LoVo (cell line): ENCODE measurements around the gene PARD3.
"Not testable (repeated sequence)": the region's sequence is repeated elsewhere in the genome, so short reads cannot be mapped to it uniquely, and the experiment has no call there.

ENCODE experiments used
- DNase-seq: peaks from one replicate; pipeline ENCODE4 v3.0.0-alpha.2; 2016; ENCODE audit warnings: low spot score

The PARD3 gene

DNA sequence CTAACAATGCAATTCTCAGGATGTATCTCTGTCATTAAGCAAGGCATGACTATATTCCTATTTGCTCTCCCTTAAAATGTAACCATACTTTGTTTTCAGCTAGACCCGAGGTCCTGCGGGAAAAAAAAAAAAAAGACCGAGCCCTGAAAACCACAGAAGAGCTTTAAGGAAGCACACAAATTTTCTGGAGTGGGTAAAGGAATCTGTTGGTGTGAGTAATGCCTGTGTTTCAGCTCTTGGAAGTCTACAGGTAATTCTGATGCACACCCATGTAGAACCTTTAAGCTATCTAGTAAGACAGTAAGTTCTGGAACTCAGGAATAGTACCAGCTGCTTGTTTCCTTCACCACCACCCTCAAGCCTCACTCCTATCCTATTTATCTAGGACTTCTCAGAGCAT, 351.1 kb downstream of the PARD3 start:
- DNase-seq = no peak

- DNase-seq = no peak
These were observed 352.1 kb downstream of the PARD3 start for GRCh38 chr10:34462993-34463392.

DNA sequence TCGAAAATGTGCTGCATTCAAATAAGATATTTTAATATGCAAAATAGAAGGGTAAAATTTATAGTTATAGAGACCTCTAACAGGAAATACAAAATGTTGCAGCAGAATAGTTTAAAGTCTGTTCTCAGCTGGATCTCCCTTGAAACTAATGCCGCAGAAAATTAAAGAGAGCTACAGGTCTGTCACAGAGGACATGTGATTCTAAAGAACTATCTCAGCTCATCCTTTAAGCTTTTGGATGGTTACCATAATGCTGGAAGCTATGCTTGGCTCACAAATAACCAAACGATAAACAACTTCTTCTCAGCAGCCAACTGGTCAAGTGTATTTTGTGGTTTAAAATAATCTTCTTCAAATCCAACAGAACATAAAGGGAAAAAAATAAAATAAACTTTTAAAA, 353.0 kb downstream of the PARD3 start:
- DNase-seq = no peak

- DNase-seq = no peak
These were observed 360.4 kb downstream of the PARD3 start for GRCh38 chr10:34454590-34455261.

- no peak for DNase-seq
These were observed 365.3 kb downstream of the PARD3 start for GRCh38 chr10:34449836-34450235.

- DNase-seq = no peak
These were observed 369.0 kb downstream of the PARD3 start for GRCh38 chr10:34446049-34446448.

DNA sequence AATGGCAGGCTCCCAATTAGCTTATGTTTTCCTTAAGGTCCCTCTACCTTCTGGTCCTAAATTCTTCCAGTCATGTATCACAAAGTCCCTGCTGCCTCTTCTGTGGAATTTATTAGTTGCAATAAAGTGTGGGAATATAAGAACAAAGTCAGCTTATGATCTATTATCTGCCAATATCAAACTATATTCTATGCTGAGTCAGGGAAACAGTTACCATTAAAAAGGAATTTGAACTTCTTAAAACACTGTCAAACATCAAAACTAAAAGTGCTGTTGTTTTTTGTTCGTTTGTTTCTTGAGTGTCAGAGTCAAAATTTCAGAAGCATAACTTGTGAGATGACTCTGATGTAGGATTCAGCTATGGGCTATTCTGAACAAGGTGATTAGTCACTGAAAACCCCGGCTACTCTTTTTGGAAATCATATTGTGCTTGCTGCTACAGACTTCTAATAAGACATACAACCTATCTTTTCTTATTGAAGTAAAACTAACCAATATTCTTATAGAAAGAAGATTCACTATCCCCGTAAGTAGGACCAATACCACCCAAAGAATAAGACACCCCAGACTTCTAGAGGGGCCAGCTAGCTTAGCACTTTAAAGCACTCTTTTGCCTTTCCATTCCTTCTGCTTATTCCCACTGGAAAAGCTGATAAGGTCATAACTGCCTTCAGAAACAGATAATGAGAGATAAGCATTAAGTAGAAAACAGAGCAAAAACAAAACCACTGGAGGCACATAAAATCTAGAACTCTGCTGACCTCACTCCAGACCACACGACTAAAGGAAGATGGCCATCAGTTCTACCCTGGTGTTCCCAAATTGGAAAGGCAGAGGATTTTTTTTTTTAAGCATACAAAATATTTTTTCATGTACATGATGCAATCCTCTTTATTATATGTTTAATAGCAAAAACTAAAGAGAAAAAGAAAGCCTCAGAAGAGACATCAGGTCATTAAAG, 370.6 kb downstream of the PARD3 start:
- no peak for DNase-seq

GRCh38 chr10:34439386-34439785, 375.7 kb downstream of the PARD3 start:
- not testable (repeated sequence) for DNase-seq

DNA sequence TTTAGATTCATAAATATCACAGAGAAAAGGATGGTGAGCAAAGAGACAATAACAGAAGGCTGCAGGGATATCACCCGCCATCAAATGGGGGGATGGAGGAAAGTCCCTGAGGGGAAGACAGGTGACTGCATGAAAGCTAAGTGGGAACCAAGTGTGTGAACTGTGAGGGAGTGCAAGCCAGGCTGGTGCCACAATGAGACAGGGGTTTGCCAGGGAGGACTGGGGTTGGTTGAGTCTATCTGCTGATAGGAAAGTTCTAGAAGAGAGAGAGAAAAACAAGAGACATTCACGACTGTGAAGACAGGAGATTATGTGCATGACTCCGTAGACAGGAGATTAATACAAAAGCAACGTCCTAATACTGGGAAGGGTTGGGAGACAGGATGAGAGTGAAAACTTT, 376.4 kb downstream of the PARD3 start:
- DNase-seq = no peak

DNA sequence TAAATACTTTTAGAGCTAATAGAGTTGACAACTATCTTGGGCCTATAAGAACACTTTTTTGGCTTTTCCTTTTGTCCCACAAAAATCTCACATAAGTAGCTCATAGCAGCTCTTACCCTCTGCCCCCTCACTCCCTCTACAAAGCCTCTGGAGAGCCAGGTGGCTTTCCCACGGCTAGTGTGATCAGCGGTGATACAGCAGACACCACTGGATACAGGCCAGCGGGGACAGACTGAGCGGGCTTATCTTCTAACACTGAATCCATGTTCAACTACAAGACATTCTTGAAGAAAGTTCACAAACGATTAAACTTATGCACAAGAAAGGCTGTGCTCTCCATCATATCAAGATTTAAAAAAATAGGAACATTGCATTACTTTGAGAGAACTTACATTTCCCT, 377.2 kb downstream of the PARD3 start:
- no peak for DNase-seq

- no peak for DNase-seq
These were observed 380.9 kb downstream of the PARD3 start for GRCh38 chr10:34434119-34434594.

- DNase-seq = no peak
These were observed 381.6 kb downstream of the PARD3 start for GRCh38 chr10:34433241-34434076.

DNA sequence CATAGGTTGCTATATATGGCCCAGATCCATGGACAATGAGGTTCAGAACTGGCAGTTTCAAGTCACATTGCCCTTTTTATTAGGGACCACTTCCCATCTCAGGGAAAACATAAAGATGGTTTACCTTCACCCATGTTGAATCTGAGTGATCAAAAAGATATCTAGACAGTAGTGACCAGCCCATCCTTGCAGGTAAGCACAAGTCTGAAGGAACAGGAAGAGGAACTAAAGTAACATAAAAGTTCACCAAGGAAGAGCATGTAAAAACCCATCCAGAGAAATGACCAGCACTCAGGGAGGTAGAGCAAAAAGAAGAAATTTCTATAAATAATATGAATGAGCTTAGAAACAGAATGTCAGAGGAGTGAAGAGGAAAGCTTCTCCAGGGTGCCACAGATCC, 382.5 kb downstream of the PARD3 start:
- DNase-seq = no peak

GRCh38 chr10:34430685-34431084, 384.4 kb downstream of the PARD3 start:
- no peak for DNase-seq

DNA sequence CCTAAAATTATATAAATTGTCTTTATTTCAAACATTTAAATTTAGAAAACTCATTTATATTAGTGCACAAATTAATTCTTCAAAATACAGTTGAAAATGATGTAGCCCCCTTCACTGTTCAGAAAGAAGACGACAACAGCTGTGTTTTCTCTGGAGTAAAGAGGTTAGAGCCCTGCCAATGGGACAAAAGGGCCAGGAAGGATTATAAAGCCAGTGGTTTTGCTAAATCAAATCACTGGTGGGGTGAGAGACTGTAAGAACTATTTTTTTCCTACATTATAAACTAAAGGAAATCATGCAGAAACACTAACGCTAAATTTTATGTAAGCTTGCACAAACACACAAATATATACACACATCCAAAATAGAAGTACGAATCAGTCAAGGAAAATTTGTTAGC, 386.6 kb downstream of the PARD3 start:
- no peak for DNase-seq

- no peak for DNase-seq
These were observed 387.2 kb downstream of the PARD3 start for GRCh38 chr10:34427911-34428216.

- DNase-seq = peak; percentile 30
These were observed 387.8 kb downstream of the PARD3 start for GRCh38 chr10:34427158-34427910.

DNA sequence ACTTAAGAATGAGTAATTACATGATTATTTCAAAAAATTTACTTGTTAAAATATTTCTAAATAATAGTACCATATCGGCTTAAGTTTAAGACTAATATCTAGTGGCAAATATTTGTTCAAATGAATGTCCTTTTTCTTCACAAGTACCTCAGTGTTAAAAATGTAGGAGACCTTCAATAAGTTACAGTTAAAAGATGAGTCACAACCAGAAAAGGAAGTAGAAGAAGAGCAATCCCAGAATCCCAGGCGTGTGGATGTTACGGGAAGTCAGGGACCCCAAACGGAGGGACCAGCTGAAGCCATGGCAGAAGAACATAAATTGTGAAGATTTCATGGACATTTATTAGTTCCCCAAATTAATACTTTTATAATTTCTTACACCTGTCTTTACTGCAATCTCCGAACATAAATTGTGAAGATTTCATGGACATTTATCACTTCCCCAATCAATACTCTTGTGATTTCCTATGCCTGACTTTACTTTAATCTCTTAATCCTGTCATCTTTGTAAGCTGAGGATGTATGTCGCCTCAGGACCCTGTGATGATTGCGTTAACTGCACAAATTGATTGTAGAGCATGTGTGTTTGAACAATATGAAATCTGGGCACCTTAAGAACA, 388.4 kb downstream of the PARD3 start:
- DNase-seq = not testable (repeated sequence)

DNA sequence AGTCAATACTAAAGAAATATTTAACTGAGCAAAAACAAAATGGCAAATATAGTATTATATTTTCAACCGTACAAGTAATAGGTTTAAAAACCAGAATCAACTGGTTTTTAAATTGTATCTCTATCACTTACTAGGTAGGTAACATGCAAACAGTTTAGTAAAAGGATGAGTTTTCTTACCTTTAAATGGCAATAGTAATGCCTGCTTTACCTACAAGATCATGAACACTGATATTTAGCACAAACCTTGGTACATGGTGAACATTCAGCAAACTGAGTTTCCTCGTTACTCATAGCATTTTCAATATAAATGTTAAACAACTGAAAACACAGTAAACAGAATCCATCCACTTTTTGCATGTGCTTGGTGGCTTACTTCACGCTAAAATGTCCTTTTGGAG, 389.1 kb downstream of the PARD3 start:
- no peak for DNase-seq

GRCh38 chr10:34423673-34424625, 391.1 kb downstream of the PARD3 start:
- no peak for DNase-seq
